Suprapubic skin (tissue), 4 donors: Measurements from ENCODE around the gene MRPL50. TPM values are rescaled to one million over a fixed set of nuclear protein-coding genes. Genes with fewer than 3 reads are reported as not detected.

Experiments used
- DNase-seq, 2 donors: peaks; one replicate each; pipeline ENCODE4 v3.0.0-alpha.2; 2019; ENCODE audit warnings: low spot score in 2 of 2
- H3K27ac ChIP-seq: fragments of 200-600 bp; sonication (generic); one replicate; pipeline ENCODE4 v1.5.1; 2019
- H3K27me3 ChIP-seq: fragments of 200-600 bp; sonication (generic); one replicate; pipeline ENCODE4 v1.5.1; 2019
- H3K36me3 ChIP-seq: fragments of 200-600 bp; sonication (generic); one replicate; pipeline ENCODE4 v1.5.1; 2019
- H3K4me1 ChIP-seq: fragments of 200-600 bp; sonication (generic); one replicate; pipeline ENCODE4 v1.5.1; 2019
- H3K4me3 ChIP-seq: fragments of 200-600 bp; sonication (generic); one replicate; pipeline ENCODE4 v1.5.1; 2019; ENCODE audit warnings: mild to moderate bottlenecking
- H3K9me3 ChIP-seq: fragments of 200-600 bp; sonication (generic); one replicate; pipeline ENCODE4 v1.5.1; 2019
- EP300 ChIP-seq: sonication (generic); formaldehyde crosslinking; IDR thresholded peaks from one replicate; pipeline ENCODE4 v1.6.1; 2017; ENCODE audit warnings: antibody characterized with exemption
- POLR2A ChIP-seq, 2 donors: fragments of 450-650 bp; IDR thresholded peaks; one replicate each; pipeline ENCODE4 v1.6.1; 2017; ENCODE audit warnings: antibody characterized with exemption in 2 of 2, mild to moderate bottlenecking in 2 of 2, moderate library complexity in 2 of 2
- POLR2AphosphoS5 ChIP-seq, 3 donors: sonication (generic); formaldehyde crosslinking; IDR thresholded peaks; one replicate each; pipeline ENCODE4 v1.6.1; 2017; ENCODE audit warnings: antibody characterized with exemption in 3 of 3
- WGBS: methylation state at CpG from one replicate; pipeline ENCODE4 v1.1.5; 2018; 5-methylcytosine and 5-hydroxymethylcytosine counted together
- total RNA-seq, 4 donors: library from RNA; depleted of rRNA; stranded (reverse); fragments of >200 nt; gene quantifications; one replicate each; pipeline ENCODE4 v1.1.0, GENCODE V29; 2016
- TF ChIP-seq, protein P1 (sequence below), 2 donors: fragments of 200-600 bp in 1 of 2; fragments of 450-650 bp in 1 of 2; sonication (generic) in 1 of 2; IDR thresholded peaks; one replicate each; pipeline ENCODE4 v1.5.1; 2016 to 2019; ENCODE audit warnings: antibody characterized with exemption in 2 of 2, mild to moderate bottlenecking in 1 of 2, moderate library complexity in 1 of 2

The MRPL50 gene
- total RNA-seq, 4 donors from 2014 or later, result 6.8 to 13.0 (median 11.2) TPM

DNA sequence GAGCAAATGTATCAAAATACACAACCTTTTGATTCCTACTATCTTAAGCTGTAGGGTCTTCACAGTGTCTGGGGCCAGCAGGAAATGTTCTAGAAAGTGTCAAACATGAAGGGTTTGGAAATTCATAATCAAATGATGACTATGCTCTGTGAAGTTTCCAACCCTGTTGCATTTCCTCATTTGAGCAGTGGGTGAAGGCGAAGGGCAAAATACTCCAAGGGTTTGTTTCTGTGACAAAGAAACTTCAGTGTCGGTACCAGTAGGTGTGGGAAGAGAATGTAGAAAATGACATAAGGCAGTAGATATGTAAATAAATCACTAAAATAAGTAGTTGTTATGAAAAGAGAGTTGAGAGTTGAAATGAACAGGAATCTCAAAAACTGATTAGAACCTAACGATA lies 36.6 kb upstream of the MRPL50 start:
- H3K4me1 ChIP-seq, result no peaks in the 10 kb centered on the region
- H3K27ac ChIP-seq, result no peak overlapping the region
- 62% methylated on average over 3 of the region's 3 CpGs for WGBS
- H3K36me3 ChIP-seq, result no peaks in the 10 kb centered on the region
- H3K27me3 ChIP-seq, result no peaks in the 10 kb centered on the region
- H3K4me3 ChIP-seq, result no peak overlapping the region
- H3K9me3 ChIP-seq, result no peaks in the 10 kb centered on the region
- TF ChIP-seq EP300, result no peak
- TF ChIP-seq, protein P1, sequence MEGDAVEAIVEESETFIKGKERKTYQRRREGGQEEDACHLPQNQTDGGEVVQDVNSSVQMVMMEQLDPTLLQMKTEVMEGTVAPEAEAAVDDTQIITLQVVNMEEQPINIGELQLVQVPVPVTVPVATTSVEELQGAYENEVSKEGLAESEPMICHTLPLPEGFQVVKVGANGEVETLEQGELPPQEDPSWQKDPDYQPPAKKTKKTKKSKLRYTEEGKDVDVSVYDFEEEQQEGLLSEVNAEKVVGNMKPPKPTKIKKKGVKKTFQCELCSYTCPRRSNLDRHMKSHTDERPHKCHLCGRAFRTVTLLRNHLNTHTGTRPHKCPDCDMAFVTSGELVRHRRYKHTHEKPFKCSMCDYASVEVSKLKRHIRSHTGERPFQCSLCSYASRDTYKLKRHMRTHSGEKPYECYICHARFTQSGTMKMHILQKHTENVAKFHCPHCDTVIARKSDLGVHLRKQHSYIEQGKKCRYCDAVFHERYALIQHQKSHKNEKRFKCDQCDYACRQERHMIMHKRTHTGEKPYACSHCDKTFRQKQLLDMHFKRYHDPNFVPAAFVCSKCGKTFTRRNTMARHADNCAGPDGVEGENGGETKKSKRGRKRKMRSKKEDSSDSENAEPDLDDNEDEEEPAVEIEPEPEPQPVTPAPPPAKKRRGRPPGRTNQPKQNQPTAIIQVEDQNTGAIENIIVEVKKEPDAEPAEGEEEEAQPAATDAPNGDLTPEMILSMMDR (IDR thresholded peaks at IDR 0.05), result no peak
- no peak for TF ChIP-seq POLR2AphosphoS5 (IDR thresholded peaks at IDR 0.05)
- DNase-seq, result no peak

DNA sequence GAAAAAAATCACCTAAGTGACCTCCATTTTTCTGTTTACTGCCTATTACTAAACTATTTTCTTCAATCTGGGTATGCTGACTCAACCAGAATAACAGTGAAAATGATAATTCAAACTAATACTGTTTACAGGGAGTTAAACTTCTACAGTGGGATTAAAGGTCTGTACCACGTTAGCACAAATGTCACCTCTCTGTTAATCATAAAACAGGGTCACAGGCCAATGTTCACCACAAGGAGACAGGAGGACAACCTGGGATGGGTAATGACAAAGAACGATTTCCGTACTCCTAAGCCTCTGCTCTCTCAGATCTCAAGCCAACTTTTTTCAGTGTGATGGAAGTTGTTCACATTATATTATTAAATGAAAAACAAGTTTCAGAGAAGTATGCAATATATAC lies 34.8 kb upstream of the MRPL50 start:
- H3K27ac ChIP-seq, result no peak overlapping the region
- no peak overlapping the region for H3K4me3 ChIP-seq
- no peak for DNase-seq
- no peaks in the 10 kb centered on the region for H3K9me3 ChIP-seq
- 59% methylated on average over 3 of the region's 3 CpGs for WGBS
- no peaks in the 10 kb centered on the region for H3K4me1 ChIP-seq
- no peaks in the 10 kb centered on the region for H3K36me3 ChIP-seq
- no peaks in the 10 kb centered on the region for H3K27me3 ChIP-seq
- TF ChIP-seq EP300 (no peak), POLR2AphosphoS5 (IDR thresholded peaks at IDR 0.05) (no peak), POLR2A (IDR thresholded peaks at IDR 0.05) (no peak)
- TF ChIP-seq, protein P1 (IDR thresholded peaks at IDR 0.05), result no peak

DNA sequence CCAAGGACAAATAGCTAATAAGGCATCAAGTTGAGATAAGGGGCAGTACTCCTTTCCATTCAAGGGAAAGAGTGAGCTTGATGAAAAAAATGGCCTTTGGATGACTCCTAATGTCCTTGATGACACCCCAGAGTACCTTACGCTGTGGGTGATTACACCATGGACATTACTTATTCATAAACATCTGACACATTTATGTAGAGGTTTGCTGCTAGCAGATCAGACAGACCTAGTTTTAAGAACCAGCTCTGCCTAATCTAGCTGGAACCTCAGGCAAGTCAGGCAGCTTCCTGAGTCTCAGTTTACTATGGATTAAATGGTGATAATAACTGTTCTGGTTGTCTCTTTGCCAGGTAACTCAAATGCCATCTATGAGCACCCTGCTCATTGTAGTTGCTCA lies 34.3 kb upstream of the MRPL50 start:
- Histone ChIP-seq H3K4me3 (no peak overlapping the region), H3K27me3 (no peaks in the 10 kb centered on the region), H3K4me1 (no peaks in the 10 kb centered on the region), H3K27ac (no peak overlapping the region), H3K36me3 (no peaks in the 10 kb centered on the region), H3K9me3 (no peaks in the 10 kb centered on the region)
- no peak for DNase-seq
- 94% methylated on average over 1 of the region's 1 CpG for WGBS
- TF ChIP-seq POLR2A (IDR thresholded peaks at IDR 0.05), result no peak
- no peak for TF ChIP-seq EP300
- TF ChIP-seq, protein P1 (IDR thresholded peaks at IDR 0.05), result no peak
- TF ChIP-seq POLR2AphosphoS5 (IDR thresholded peaks at IDR 0.05), result no peak

- H3K4me3 ChIP-seq, result no peak overlapping the region
- no peaks in the 10 kb centered on the region for H3K4me1 ChIP-seq
- TF ChIP-seq POLR2AphosphoS5 (IDR thresholded peaks at IDR 0.05) (no peak), POLR2A (IDR thresholded peaks at IDR 0.05) (no peak), EP300 (no peak)
- TF ChIP-seq, protein P1 (IDR thresholded peaks at IDR 0.05), result no peak
- DNase-seq, result no peak
- no peak overlapping the region for H3K27ac ChIP-seq
- no peaks in the 10 kb centered on the region for H3K9me3 ChIP-seq
- no peaks in the 10 kb centered on the region for H3K36me3 ChIP-seq
- H3K27me3 ChIP-seq, result no peaks in the 10 kb centered on the region
Observed at GRCh38 chr9:101432171-101432570, 33.8 kb upstream of the MRPL50 start.

- DNase-seq, result no peak
- Histone ChIP-seq H3K4me3 (no peak overlapping the region), H3K27ac (no peak overlapping the region), H3K36me3 (no peaks in the 10 kb centered on the region), H3K9me3 (no peaks in the 10 kb centered on the region), H3K4me1 (no peaks in the 10 kb centered on the region), H3K27me3 (no peaks in the 10 kb centered on the region)
- 92% methylated on average over 7 of the region's 7 CpGs for WGBS
- TF ChIP-seq POLR2A (IDR thresholded peaks at IDR 0.05), result no peak
- no peak for TF ChIP-seq POLR2AphosphoS5 (IDR thresholded peaks at IDR 0.05)
- TF ChIP-seq, protein P1 (IDR thresholded peaks at IDR 0.05), result no peak
- TF ChIP-seq EP300, result no peak
Observed at GRCh38 chr9:101429736-101430135, 31.3 kb upstream of the MRPL50 start.
